ENCODE data around the gene FUT8.
"Not testable (repeated sequence)": the region's sequence is repeated elsewhere in the genome, so short reads cannot be mapped to it uniquely, and the experiment has no call there.

Gene FUT8

DNA sequence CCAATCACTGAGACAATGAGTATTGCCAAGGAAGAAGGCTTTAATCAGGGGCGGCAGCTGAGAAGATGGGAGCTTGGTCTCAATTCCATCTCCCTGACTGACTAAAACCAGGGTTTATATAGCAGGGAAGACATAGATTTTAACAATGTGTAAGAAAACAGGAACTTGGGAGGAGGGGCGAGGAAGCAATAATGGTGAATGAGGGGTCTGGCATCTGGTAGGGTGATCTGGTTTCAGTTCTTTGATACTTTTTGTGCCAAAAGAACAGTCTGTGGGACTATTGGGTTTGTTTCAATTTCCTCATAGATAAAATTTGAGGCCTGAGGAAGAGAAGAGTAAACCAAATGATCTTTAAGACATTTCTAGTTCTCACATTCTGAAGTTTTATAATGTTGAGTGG, 49.2 kb downstream of the FUT8 start:
- Histone ChIP-seq H3K4me1 (ENCODE audit: control insufficient read depth, insufficient read depth, low read length) (peaks cover 17% of the 10 kb centered on the region), H3K4me3 (ENCODE audit: low read length) (no peak overlapping the region), H3K9me3 (replicated peaks; ENCODE audit: low read length) (no peaks in the 10 kb centered on the region), H3K9ac (ENCODE audit: low read depth, low read length) (no peak overlapping the region), H3K27me3 (ENCODE audit: control insufficient read depth, insufficient read depth, low read length) (no peaks in the 10 kb centered on the region), H3K36me3 (ENCODE audit: insufficient read depth, low read length) (peaks cover 2% of the 10 kb centered on the region), H3K4me2 (ENCODE audit: low read length) (peak overlapping the region; percentile 28)

GRCh38 chr14:65462411-65462810, 49.9 kb downstream of the FUT8 start:
- Histone ChIP-seq H3K9ac (ENCODE audit: low read depth, low read length) (no peak overlapping the region), H3K4me3 (ENCODE audit: low read length) (no peak overlapping the region)

GRCh38 chr14:65465584-65465983, 53.1 kb downstream of the FUT8 start:
- Histone ChIP-seq H3K36me3 (ENCODE audit: insufficient read depth, low read length) (peaks cover 2% of the 10 kb centered on the region), H3K4me3 (ENCODE audit: low read length) (no peak overlapping the region), H3K4me2 (ENCODE audit: low read length) (no peak overlapping the region), H3K27me3 (ENCODE audit: control insufficient read depth, insufficient read depth, low read length) (no peaks in the 10 kb centered on the region), H3K9me3 (replicated peaks; ENCODE audit: low read length) (no peaks in the 10 kb centered on the region), H3K4me1 (ENCODE audit: control insufficient read depth, insufficient read depth, low read length) (peaks cover 17% of the 10 kb centered on the region), H3K9ac (ENCODE audit: low read depth, low read length) (no peak overlapping the region)

More at GRCh38 chr14:65462411-65462810, 49.9 kb downstream of the FUT8 start:
- Histone ChIP-seq H3K4me1 (ENCODE audit: control insufficient read depth, insufficient read depth, low read length) (peaks cover 17% of the 10 kb centered on the region), H3K9me3 (replicated peaks; ENCODE audit: low read length) (no peaks in the 10 kb centered on the region), H3K4me2 (ENCODE audit: low read length) (peak overlapping the region; percentile 28), H3K36me3 (ENCODE audit: insufficient read depth, low read length) (peaks cover 2% of the 10 kb centered on the region), H3K27me3 (ENCODE audit: control insufficient read depth, insufficient read depth, low read length) (no peaks in the 10 kb centered on the region)

- H3K9me3 ChIP-seq (replicated peaks; ENCODE audit: low read length); H3K4me1 ChIP-seq (ENCODE audit: control insufficient read depth, insufficient read depth, low read length); H3K27me3 ChIP-seq (ENCODE audit: control insufficient read depth, insufficient read depth, low read length); H3K4me2 ChIP-seq (ENCODE audit: low read length); H3K9ac ChIP-seq (ENCODE audit: low read depth, low read length); H3K4me3 ChIP-seq (ENCODE audit: low read length); H3K36me3 ChIP-seq (ENCODE audit: insufficient read depth, low read length): not testable (repeated sequence)
Observed at GRCh38 chr14:65467926-65468325, 55.4 kb downstream of the FUT8 start.

GRCh38 chr14:65469903-65470302, 57.4 kb downstream of the FUT8 start:
- H3K4me3 ChIP-seq (ENCODE audit: low read length) = no peak overlapping the region

GRCh38 chr14:65470404-65470880, 57.9 kb downstream of the FUT8 start:
- Histone ChIP-seq H3K4me3 (ENCODE audit: low read length) (no peak overlapping the region), H3K36me3 (ENCODE audit: insufficient read depth, low read length) (no peaks in the 10 kb centered on the region), H3K9ac (ENCODE audit: low read depth, low read length) (no peak overlapping the region), H3K4me1 (ENCODE audit: control insufficient read depth, insufficient read depth, low read length) (no peaks in the 10 kb centered on the region), H3K4me2 (ENCODE audit: low read length) (no peak overlapping the region), H3K27me3 (ENCODE audit: control insufficient read depth, insufficient read depth, low read length) (no peaks in the 10 kb centered on the region), H3K9me3 (replicated peaks; ENCODE audit: low read length) (no peaks in the 10 kb centered on the region)

More at GRCh38 chr14:65469903-65470302, 57.4 kb downstream of the FUT8 start:
- H3K4me1 ChIP-seq (ENCODE audit: control insufficient read depth, insufficient read depth, low read length) = no peaks in the 10 kb centered on the region
- no peak overlapping the region for H3K9ac ChIP-seq (ENCODE audit: low read depth, low read length)
- H3K36me3 ChIP-seq (ENCODE audit: insufficient read depth, low read length) = no peaks in the 10 kb centered on the region
- no peaks in the 10 kb centered on the region for H3K9me3 ChIP-seq (replicated peaks; ENCODE audit: low read length)
- no peak overlapping the region for H3K4me2 ChIP-seq (ENCODE audit: low read length)
- H3K27me3 ChIP-seq (ENCODE audit: control insufficient read depth, insufficient read depth, low read length) = no peaks in the 10 kb centered on the region

GRCh38 chr14:65471038-65471878, 58.7 kb downstream of the FUT8 start:
- Histone ChIP-seq H3K36me3 (ENCODE audit: insufficient read depth, low read length) (no peaks in the 10 kb centered on the region), H3K4me3 (ENCODE audit: low read length) (no peak overlapping the region), H3K4me1 (ENCODE audit: control insufficient read depth, insufficient read depth, low read length) (no peaks in the 10 kb centered on the region)

DNA sequence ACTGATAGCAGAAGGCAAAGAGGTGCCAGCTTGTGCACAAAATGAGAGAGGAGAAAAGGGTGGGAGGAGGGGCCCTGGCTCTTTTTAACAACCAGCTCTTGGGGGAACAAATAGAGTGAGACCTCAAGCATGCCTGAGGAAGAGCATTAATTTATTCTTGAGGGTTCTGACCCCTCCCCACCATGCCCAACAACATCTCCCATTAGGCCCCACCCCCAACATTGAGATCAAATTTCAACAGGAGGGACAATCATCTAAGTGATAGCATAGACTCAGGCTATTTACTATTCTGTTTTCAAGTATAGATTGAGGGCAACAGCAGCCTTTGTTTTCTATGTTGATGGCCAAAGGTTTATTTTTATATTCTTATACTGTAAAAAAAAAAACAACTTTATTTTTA, 59.7 kb downstream of the FUT8 start:
- Histone ChIP-seq H3K9ac (ENCODE audit: low read depth, low read length) (no peak overlapping the region), H3K27me3 (ENCODE audit: control insufficient read depth, insufficient read depth, low read length) (no peaks in the 10 kb centered on the region), H3K4me1 (ENCODE audit: control insufficient read depth, insufficient read depth, low read length) (no peaks in the 10 kb centered on the region), H3K36me3 (ENCODE audit: insufficient read depth, low read length) (no peaks in the 10 kb centered on the region), H3K4me3 (ENCODE audit: low read length) (no peak overlapping the region), H3K4me2 (ENCODE audit: low read length) (no peak overlapping the region), H3K9me3 (replicated peaks; ENCODE audit: low read length) (no peaks in the 10 kb centered on the region)

More at GRCh38 chr14:65471038-65471878, 58.7 kb downstream of the FUT8 start:
- no peak overlapping the region for H3K9ac ChIP-seq (ENCODE audit: low read depth, low read length)
- H3K27me3 ChIP-seq (ENCODE audit: control insufficient read depth, insufficient read depth, low read length) = no peaks in the 10 kb centered on the region
- no peaks in the 10 kb centered on the region for H3K9me3 ChIP-seq (replicated peaks; ENCODE audit: low read length)
- H3K4me2 ChIP-seq (ENCODE audit: low read length) = no peak overlapping the region

- H3K4me2 ChIP-seq (ENCODE audit: low read length) = no peak overlapping the region
- no peaks in the 10 kb centered on the region for H3K36me3 ChIP-seq (ENCODE audit: insufficient read depth, low read length)
- H3K4me1 ChIP-seq (ENCODE audit: control insufficient read depth, insufficient read depth, low read length) = no peaks in the 10 kb centered on the region
- H3K9ac ChIP-seq (ENCODE audit: low read depth, low read length) = no peak overlapping the region
- H3K9me3 ChIP-seq (replicated peaks; ENCODE audit: low read length) = no peaks in the 10 kb centered on the region
- H3K27me3 ChIP-seq (ENCODE audit: control insufficient read depth, insufficient read depth, low read length) = no peaks in the 10 kb centered on the region
- no peak overlapping the region for H3K4me3 ChIP-seq (ENCODE audit: low read length)
Observed at GRCh38 chr14:65476273-65476941, 63.9 kb downstream of the FUT8 start.

DNA sequence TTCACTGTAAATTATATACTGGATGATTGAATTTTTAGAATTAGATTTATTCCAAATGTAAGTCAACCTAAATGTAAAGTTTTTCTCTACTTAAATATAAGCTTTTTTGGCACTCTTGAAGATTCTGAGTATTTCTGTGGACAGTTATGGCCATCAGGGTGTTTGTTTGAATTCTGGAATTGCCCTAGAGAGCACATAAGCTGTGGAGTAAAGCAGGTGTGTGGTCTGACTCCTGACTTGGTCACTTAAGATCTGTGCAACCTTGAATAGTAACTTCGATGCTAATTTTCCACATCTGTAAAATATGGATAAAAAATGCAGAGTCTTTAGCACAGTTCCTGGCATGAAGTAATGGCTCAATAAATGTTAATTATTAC, 64.4 kb downstream of the FUT8 start:
- Histone ChIP-seq H3K27me3 (ENCODE audit: control insufficient read depth, insufficient read depth, low read length) (no peaks in the 10 kb centered on the region), H3K4me3 (ENCODE audit: low read length) (no peak overlapping the region), H3K9ac (ENCODE audit: low read depth, low read length) (no peak overlapping the region), H3K9me3 (replicated peaks; ENCODE audit: low read length) (no peaks in the 10 kb centered on the region), H3K4me1 (ENCODE audit: control insufficient read depth, insufficient read depth, low read length) (no peaks in the 10 kb centered on the region), H3K4me2 (ENCODE audit: low read length) (no peak overlapping the region), H3K36me3 (ENCODE audit: insufficient read depth, low read length) (no peaks in the 10 kb centered on the region)

GRCh38 chr14:65478017-65478416, 65.5 kb downstream of the FUT8 start:
- H3K27me3 ChIP-seq (ENCODE audit: control insufficient read depth, insufficient read depth, low read length) = no peaks in the 10 kb centered on the region
- H3K36me3 ChIP-seq (ENCODE audit: insufficient read depth, low read length) = no peaks in the 10 kb centered on the region
- H3K4me3 ChIP-seq (ENCODE audit: low read length) = no peak overlapping the region
- H3K9me3 ChIP-seq (replicated peaks; ENCODE audit: low read length) = no peaks in the 10 kb centered on the region
- no peak overlapping the region for H3K9ac ChIP-seq (ENCODE audit: low read depth, low read length)
- H3K4me2 ChIP-seq (ENCODE audit: low read length) = no peak overlapping the region
- no peaks in the 10 kb centered on the region for H3K4me1 ChIP-seq (ENCODE audit: control insufficient read depth, insufficient read depth, low read length)

Measured in skeletal muscle satellite cell (primary cell).